Trophoblast cell (in vitro differentiated cells and primary cell): ENCODE data around the gene EXO1.
A peak's percentile ranks its signal among the peaks of the same experiment; 100 is the strongest.

Source experiments
- DNase-seq, 2 donors: peaks; one replicate each; pipeline ENCODE4 v3.0.0-alpha.2; 2016
- H2AFZ ChIP-seq: 2 replicates; pipeline ENCODE4 v1.6.1; 2013; ENCODE audit warnings: low read length, moderate library complexity, mild to moderate bottlenecking; ENCODE audit not compliant: insufficient read depth, poor library complexity
- H2AK5ac ChIP-seq: 2 replicates; pipeline ENCODE4 v1.6.1; 2013; ENCODE audit warnings: mild to moderate bottlenecking, low read length
- H2BK120ac ChIP-seq: 2 replicates; pipeline ENCODE4 v1.6.1; 2013; ENCODE audit warnings: low read length, mild to moderate bottlenecking, moderate library complexity; ENCODE audit not compliant: insufficient read depth, poor library complexity
- H2BK12ac ChIP-seq: 2 replicates; pipeline ENCODE4 v1.6.1; 2013; ENCODE audit warnings: mild to moderate bottlenecking, low read length, moderate library complexity
- H2BK5ac ChIP-seq: 2 replicates; pipeline ENCODE4 v1.6.1; 2013; ENCODE audit warnings: low read length, low read depth, moderate library complexity, mild to moderate bottlenecking; ENCODE audit not compliant: poor library complexity
- H3K14ac ChIP-seq: 2 replicates; pipeline ENCODE4 v1.6.1; 2013; ENCODE audit warnings: mild to moderate bottlenecking, low read length
- H3K18ac ChIP-seq: 2 replicates; pipeline ENCODE4 v1.6.1; 2013; ENCODE audit warnings: mild to moderate bottlenecking, low read length
- H3K23ac ChIP-seq: 2 replicates; pipeline ENCODE4 v1.6.1; 2013; ENCODE audit warnings: low read length
- H3K27ac ChIP-seq: 2 replicates; pipeline ENCODE4 v1.5.1; 2013; ENCODE audit warnings: low read depth, mild to moderate bottlenecking, inconsistent platforms, low read length, moderate library complexity
- H3K27me3 ChIP-seq: 2 replicates; pipeline ENCODE4 v1.6.1; 2013; ENCODE audit warnings: inconsistent platforms, mild to moderate bottlenecking, low read length, moderate library complexity; ENCODE audit not compliant: insufficient read depth
- H3K36me3 ChIP-seq, 2 experiments: 1 replicate in 1 of 2; 2 replicates in 1 of 2; pipeline ENCODE4 v1.6.1; 2013; ENCODE audit warnings: low read length in 2 of 2, mild to moderate bottlenecking in 2 of 2, moderate library complexity in 1 of 2; ENCODE audit not compliant: insufficient read depth in 2 of 2, control insufficient read depth in 1 of 2
- H3K4ac ChIP-seq: 2 replicates; pipeline ENCODE4 v1.6.1; 2013; ENCODE audit warnings: low read depth, mild to moderate bottlenecking, low read length, moderate library complexity
- H3K4me1 ChIP-seq, 2 experiments: 1 replicate in 1 of 2; 2 replicates in 1 of 2; pipeline ENCODE4 v1.6.1; 2013; ENCODE audit warnings: low read length in 2 of 2, mild to moderate bottlenecking in 2 of 2, moderate library complexity in 1 of 2; ENCODE audit not compliant: insufficient read depth in 2 of 2, control insufficient read depth in 1 of 2
- H3K4me2 ChIP-seq: 2 replicates; pipeline ENCODE4 v1.6.1; 2013; ENCODE audit warnings: inconsistent platforms, mild to moderate bottlenecking, low read length, moderate library complexity
- H3K4me3 ChIP-seq: 2 replicates; pipeline ENCODE4 v1.5.1; 2013; ENCODE audit warnings: mild to moderate bottlenecking, low read depth, low read length, inconsistent platforms
- H3K79me1 ChIP-seq: one replicate; pipeline ENCODE4 v1.6.1; 2013; ENCODE audit warnings: low read length
- H3K79me2 ChIP-seq: 2 replicates; pipeline ENCODE4 v1.6.1; 2013; ENCODE audit warnings: low read length, mild to moderate bottlenecking; ENCODE audit not compliant: control insufficient read depth, insufficient read depth, poor library complexity
- H3K9ac ChIP-seq: 2 replicates; pipeline ENCODE4 v1.6.1; 2013; ENCODE audit warnings: mild to moderate bottlenecking, low read length
- H3K9me3 ChIP-seq: 2 replicates; pipeline ENCODE4 v1.6.1; 2013; ENCODE audit warnings: low read depth, mild to moderate bottlenecking, control low read depth, inconsistent platforms, low read length; ENCODE audit not compliant: insufficient read depth
- H4K12ac ChIP-seq: 2 replicates; pipeline ENCODE4 v1.6.1; 2013; ENCODE audit warnings: low read depth, mild to moderate bottlenecking, low read length, moderate library complexity
- H4K8ac ChIP-seq: 2 replicates; pipeline ENCODE4 v1.6.1; 2013; ENCODE audit warnings: low read depth, mild to moderate bottlenecking, low read length, moderate library complexity
- H4K91ac ChIP-seq: one replicate; pipeline ENCODE4 v1.6.1; 2013; ENCODE audit warnings: low read depth, mild to moderate bottlenecking, low read length, moderate library complexity
- WGBS: extraction: QIAGEN DNeasy Blood & Tissue Kit; methylation state at CpG from one replicate; pipeline ENCODE4 v1.1.7; 2013; ENCODE audit warnings: missing lambda C conversion rate; ENCODE audit not compliant: insufficient read length, insufficient coverage; ENCODE audit errors: extremely low coverage; 5-methylcytosine and 5-hydroxymethylcytosine counted together

EXO1 gene

GRCh38 chr1:241844593-241844992, 3.4 kb upstream of the EXO1 start:
- H3K79me1 ChIP-seq, result peaks cover 6% of the 10 kb centered on the region
- H2AFZ ChIP-seq, result no peak overlapping the region
- WGBS, result no CpG with 5 or more reads among the region's 6 CpGs
- H3K4me3 ChIP-seq, result no peak overlapping the region
- H4K91ac ChIP-seq, result no peak overlapping the region
- H4K8ac ChIP-seq, result no peak overlapping the region
- H2BK120ac ChIP-seq, result no peak overlapping the region
- no peak overlapping the region for H3K4ac ChIP-seq
- H4K12ac ChIP-seq, result no peak overlapping the region
- no peak overlapping the region for H3K9ac ChIP-seq
- H3K23ac ChIP-seq, result no peak overlapping the region
- DNase-seq, result no peak
- H2BK12ac ChIP-seq, result no peak overlapping the region
- no peaks in the 10 kb centered on the region for H3K27me3 ChIP-seq
- no peak overlapping the region for H3K27ac ChIP-seq
- peaks cover 5% of the 10 kb centered on the region for H3K79me2 ChIP-seq
- H3K4me1 ChIP-seq, result peaks cover 0 to 3% of the 10 kb centered on the region in 2 experiments
- H2BK5ac ChIP-seq, result no peak overlapping the region
- no peaks in the 10 kb centered on the region for H3K36me3 ChIP-seq
- no peak overlapping the region for H3K18ac ChIP-seq
- H3K9me3 ChIP-seq, result no peaks in the 10 kb centered on the region
- H2AK5ac ChIP-seq, result no peak overlapping the region
- no peak overlapping the region for H3K14ac ChIP-seq
- no peak overlapping the region for H3K4me2 ChIP-seq

- Histone ChIP-seq H3K27me3 (no peaks in the 10 kb centered on the region), H3K4me1 (peaks cover 0 to 3% of the 10 kb centered on the region in 2 experiments), H3K9ac (no peak overlapping the region), H2BK5ac (no peak overlapping the region), H4K91ac (no peak overlapping the region), H2BK12ac (no peak overlapping the region), H3K18ac (no peak overlapping the region), H3K4me2 (no peak overlapping the region), H3K36me3 (no peaks in the 10 kb centered on the region), H2AFZ (no peak overlapping the region), H3K79me2 (peaks cover 5% of the 10 kb centered on the region), H3K9me3 (no peaks in the 10 kb centered on the region), H3K4me3 (no peak overlapping the region), H2AK5ac (no peak overlapping the region), H2BK120ac (no peak overlapping the region), H3K27ac (no peak overlapping the region), H3K23ac (no peak overlapping the region), H3K14ac (no peak overlapping the region), H3K4ac (no peak overlapping the region), H3K79me1 (peaks cover 6% of the 10 kb centered on the region), H4K8ac (no peak overlapping the region), H4K12ac (no peak overlapping the region)
- DNase-seq, result no peak
Observed at GRCh38 chr1:241846375-241846774, 1.6 kb upstream of the EXO1 start.

- peak overlapping the region; percentile 52 for H4K8ac ChIP-seq
- H4K12ac ChIP-seq, result no peak overlapping the region
- no peak overlapping the region for H3K4ac ChIP-seq
- H3K36me3 ChIP-seq, result no peaks in the 10 kb centered on the region
- H3K18ac ChIP-seq, result no peak overlapping the region
- H3K9ac ChIP-seq, result no peak overlapping the region
- H3K4me3 ChIP-seq, result no peak overlapping the region
- no peaks in the 10 kb centered on the region for H3K27me3 ChIP-seq
- no peak overlapping the region for H2AFZ ChIP-seq
- no peaks in the 10 kb centered on the region for H3K9me3 ChIP-seq
- H3K14ac ChIP-seq, result no peak overlapping the region
- no peak overlapping the region for H2BK12ac ChIP-seq
- H2BK5ac ChIP-seq, result no peak overlapping the region
- H3K23ac ChIP-seq, result no peak overlapping the region
- H4K91ac ChIP-seq, result no peak overlapping the region
- no peak for DNase-seq
- H2AK5ac ChIP-seq, result no peak overlapping the region
- H3K4me1 ChIP-seq, result peaks cover 0 to 3% of the 10 kb centered on the region in 2 experiments
- no CpG with 5 or more reads among the region's 4 CpGs for WGBS
- no peak overlapping the region for H2BK120ac ChIP-seq
- H3K27ac ChIP-seq, result no peak overlapping the region
- peaks cover 5% of the 10 kb centered on the region for H3K79me2 ChIP-seq
- peak overlapping the region; percentile 82 for H3K4me2 ChIP-seq
- H3K79me1 ChIP-seq, result peaks cover 6% of the 10 kb centered on the region
Observed at GRCh38 chr1:241846862-241847539, 1.0 kb upstream of the EXO1 start.

- no peak overlapping the region for H2BK12ac ChIP-seq
- no peak overlapping the region for H3K23ac ChIP-seq
- no peak overlapping the region for H3K18ac ChIP-seq
- no peak overlapping the region for H3K4ac ChIP-seq
- H2AK5ac ChIP-seq, result no peak overlapping the region
- H3K9ac ChIP-seq, result no peak overlapping the region
- peak overlapping the region; percentile 95 for H4K8ac ChIP-seq
- H3K4me2 ChIP-seq, result peak overlapping the region; percentile 82
- no peak overlapping the region for H3K27ac ChIP-seq
- peak overlapping the region; percentile 76 for H4K12ac ChIP-seq
- H3K4me1 ChIP-seq, result peaks cover 0 to 3% of the 10 kb centered on the region in 2 experiments
- H3K79me1 ChIP-seq, result peaks cover 6% of the 10 kb centered on the region
- no peaks in the 10 kb centered on the region for H3K27me3 ChIP-seq
- peaks cover 2% of the 10 kb centered on the region in 2 experiments for H3K36me3 ChIP-seq
- WGBS, result no CpG with 5 or more reads among the region's 6 CpGs
- no peak overlapping the region for H3K4me3 ChIP-seq
- H3K14ac ChIP-seq, result no peak overlapping the region
- no peaks in the 10 kb centered on the region for H3K9me3 ChIP-seq
- H2BK5ac ChIP-seq, result no peak overlapping the region
- H2AFZ ChIP-seq, result no peak overlapping the region
- H3K79me2 ChIP-seq, result peaks cover 5% of the 10 kb centered on the region
- no peak for DNase-seq
- H4K91ac ChIP-seq, result no peak overlapping the region
- no peak overlapping the region for H2BK120ac ChIP-seq
Observed at GRCh38 chr1:241847540-241847795, 536 bp upstream of the EXO1 start.
